GM21723 (cell line): ENCODE results near the gene SLC22A8.
"Not testable (repeated sequence)": the region's sequence is repeated elsewhere in the genome, so short reads cannot be mapped to it uniquely, and the experiment has no call there.

ENCODE experiments used
- ATAC-seq: cut with Tn5 transposase; IDR thresholded peaks from one replicate; pipeline ENCODE4 v1.9.1; 2021; ENCODE audit warnings: mild to moderate bottlenecking, moderate library complexity; ENCODE audit not compliant: unreplicated experiment

The SLC22A8 gene

GRCh38 chr11:63015521-63016215 is at the start of gene SLC22A8:
Gene SLC22A8 (minus strand): TSS chr11:63015841. CDS start chr11:63014958, 883 bp downstream.
- no peak for ATAC-seq

- not testable (repeated sequence) for ATAC-seq
Observed at GRCh38 chr11:63046203-63046602, 30.6 kb upstream of the SLC22A8 start.

- ATAC-seq = no peak
Observed at GRCh38 chr11:63042596-63042995, 27.0 kb upstream of the SLC22A8 start.

GRCh38 chr11:63032457-63032856 is 16.8 kb upstream of the SLC22A8 start:
- no peak for ATAC-seq

- ATAC-seq = peak; percentile 54
Observed at GRCh38 chr11:63023841-63024648, 8.4 kb upstream of the SLC22A8 start.

- ATAC-seq = no peak
Observed at GRCh38 chr11:63023222-63023814, 7.7 kb upstream of the SLC22A8 start.

GRCh38 chr11:63022441-63022840 is 6.8 kb upstream of the SLC22A8 start:
- no peak for ATAC-seq

- no peak for ATAC-seq
Observed at GRCh38 chr11:63020671-63021291, 5.1 kb upstream of the SLC22A8 start.

- no peak for ATAC-seq
Observed at GRCh38 chr11:63019506-63019905, 3.9 kb upstream of the SLC22A8 start.

- ATAC-seq = no peak
Observed at GRCh38 chr11:63017306-63017974, 1.8 kb upstream of the SLC22A8 start.

- no peak for ATAC-seq
Observed at GRCh38 chr11:63014408-63015055, 1.1 kb downstream of the SLC22A8 start.

- no peak for ATAC-seq
Observed at GRCh38 chr11:63012839-63013238, 2.8 kb downstream of the SLC22A8 start.

GRCh38 chr11:63012430-63012829 is 3.2 kb downstream of the SLC22A8 start:
- no peak for ATAC-seq

- ATAC-seq = no peak
Observed at GRCh38 chr11:63010934-63011439, 4.7 kb downstream of the SLC22A8 start.

- ATAC-seq = no peak
Observed at GRCh38 chr11:63007920-63008319, 7.7 kb downstream of the SLC22A8 start.

GRCh38 chr11:63001456-63001855 is 14.2 kb downstream of the SLC22A8 start:
- ATAC-seq = no peak

GRCh38 chr11:62999649-63000048 is 16.0 kb downstream of the SLC22A8 start:
- no peak for ATAC-seq

GRCh38 chr11:62999156-62999555 is 16.5 kb downstream of the SLC22A8 start:
- no peak for ATAC-seq

GRCh38 chr11:62996271-62996670 is 19.4 kb downstream of the SLC22A8 start:
- ATAC-seq = no peak

- ATAC-seq = no peak
Observed at GRCh38 chr11:62994775-62995174, 20.9 kb downstream of the SLC22A8 start.
